Fibroblast of lung (primary cell): ENCODE results near the gene TSPAN31.

ENCODE experiments used
- EZH2 ChIP-seq: IDR thresholded peaks from 2 replicates; pipeline ENCODE4 v1.5.1; 2012; ENCODE audit warnings: low read length, control low read depth, mild to moderate bottlenecking; ENCODE audit errors: missing control alignments
- TF ChIP-seq, protein P1 (sequence below), 2 donors: IDR thresholded peaks in 1 of 2; conservative IDR thresholded peaks in 1 of 2; 1 replicate in 1 of 2; 2 replicates in 1 of 2; pipeline ENCODE4 v1.5.1; 2011 to 2012; ENCODE audit warnings: low read length in 2 of 2, control low read depth in 1 of 2, inconsistent platforms in 1 of 2, low read depth in 1 of 2, mild to moderate bottlenecking in 1 of 2

GRCh38 chr12:57797933-57798332 lies 53.1 kb downstream of the TSPAN31 start:
- TF ChIP-seq, protein P1, sequence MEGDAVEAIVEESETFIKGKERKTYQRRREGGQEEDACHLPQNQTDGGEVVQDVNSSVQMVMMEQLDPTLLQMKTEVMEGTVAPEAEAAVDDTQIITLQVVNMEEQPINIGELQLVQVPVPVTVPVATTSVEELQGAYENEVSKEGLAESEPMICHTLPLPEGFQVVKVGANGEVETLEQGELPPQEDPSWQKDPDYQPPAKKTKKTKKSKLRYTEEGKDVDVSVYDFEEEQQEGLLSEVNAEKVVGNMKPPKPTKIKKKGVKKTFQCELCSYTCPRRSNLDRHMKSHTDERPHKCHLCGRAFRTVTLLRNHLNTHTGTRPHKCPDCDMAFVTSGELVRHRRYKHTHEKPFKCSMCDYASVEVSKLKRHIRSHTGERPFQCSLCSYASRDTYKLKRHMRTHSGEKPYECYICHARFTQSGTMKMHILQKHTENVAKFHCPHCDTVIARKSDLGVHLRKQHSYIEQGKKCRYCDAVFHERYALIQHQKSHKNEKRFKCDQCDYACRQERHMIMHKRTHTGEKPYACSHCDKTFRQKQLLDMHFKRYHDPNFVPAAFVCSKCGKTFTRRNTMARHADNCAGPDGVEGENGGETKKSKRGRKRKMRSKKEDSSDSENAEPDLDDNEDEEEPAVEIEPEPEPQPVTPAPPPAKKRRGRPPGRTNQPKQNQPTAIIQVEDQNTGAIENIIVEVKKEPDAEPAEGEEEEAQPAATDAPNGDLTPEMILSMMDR (conservative IDR thresholded peaks at IDR 0.05 in 1 of 2, IDR thresholded peaks at IDR 0.05 in 1 of 2; ENCODE audit: low read depth in 1 of 2, low read length in 2 of 2): no peak
- TF ChIP-seq EZH2: no peak
